Endothelial cell (in vitro differentiated cells): Measurements from ENCODE around the gene IQUB. TPM values are rescaled to one million over a fixed set of nuclear protein-coding genes. Genes with fewer than 3 reads are reported as not detected.

ENCODE experiments used
- DNase-seq: peaks from one replicate; pipeline ENCODE4 v3.0.0; 2021; ENCODE audit warnings: low spot score
- H3K27ac Mint-ChIP-seq: one replicate; pipeline ENCODE4 v1.8.0; 2021; ENCODE audit warnings: mixed read lengths, inconsistent platforms; ENCODE audit not compliant: unreplicated experiment
- H3K27me3 Mint-ChIP-seq: one replicate; pipeline ENCODE4 v1.8.0; 2021; ENCODE audit warnings: mild to moderate bottlenecking, moderate library complexity, mixed read lengths, inconsistent platforms; ENCODE audit not compliant: unreplicated experiment
- H3K36me3 Mint-ChIP-seq: one replicate; pipeline ENCODE4 v1.8.0; 2021; ENCODE audit warnings: mild to moderate bottlenecking, low read depth, mixed read lengths, inconsistent platforms; ENCODE audit not compliant: unreplicated experiment
- H3K4me1 Mint-ChIP-seq: one replicate; pipeline ENCODE4 v1.8.0; 2021; ENCODE audit warnings: mild to moderate bottlenecking, mixed read lengths, inconsistent platforms; ENCODE audit not compliant: unreplicated experiment
- H3K4me3 Mint-ChIP-seq: one replicate; pipeline ENCODE4 v1.8.0; 2021; ENCODE audit warnings: mild to moderate bottlenecking, mixed read lengths, inconsistent platforms; ENCODE audit not compliant: unreplicated experiment
- H3K9me3 Mint-ChIP-seq: one replicate; pipeline ENCODE4 v1.8.0; 2021; ENCODE audit warnings: mixed read lengths, inconsistent platforms; ENCODE audit not compliant: unreplicated experiment
- total RNA-seq: library from RNA; stranded (reverse); fragmentation: NEBNext Ultra II Directional; extraction: Animal tissue kit (Norgen Biotek cat#: 25700); gene quantifications from one replicate; pipeline ENCODE4 v1.2.1, GENCODE V29; 2021; ENCODE audit not compliant: unreplicated experiment
- TF ChIP-seq, protein P1 (sequence below): fragments of 200-600 bp; sonication (generic); IDR thresholded peaks from one replicate; pipeline ENCODE4 v1.5.0; 2021; ENCODE audit warnings: antibody characterized with exemption; ENCODE audit not compliant: unreplicated experiment

IQUB gene
- total RNA-seq, 1 donor from 2014 or later = 0.49 TPM

- TF ChIP-seq, protein P1, sequence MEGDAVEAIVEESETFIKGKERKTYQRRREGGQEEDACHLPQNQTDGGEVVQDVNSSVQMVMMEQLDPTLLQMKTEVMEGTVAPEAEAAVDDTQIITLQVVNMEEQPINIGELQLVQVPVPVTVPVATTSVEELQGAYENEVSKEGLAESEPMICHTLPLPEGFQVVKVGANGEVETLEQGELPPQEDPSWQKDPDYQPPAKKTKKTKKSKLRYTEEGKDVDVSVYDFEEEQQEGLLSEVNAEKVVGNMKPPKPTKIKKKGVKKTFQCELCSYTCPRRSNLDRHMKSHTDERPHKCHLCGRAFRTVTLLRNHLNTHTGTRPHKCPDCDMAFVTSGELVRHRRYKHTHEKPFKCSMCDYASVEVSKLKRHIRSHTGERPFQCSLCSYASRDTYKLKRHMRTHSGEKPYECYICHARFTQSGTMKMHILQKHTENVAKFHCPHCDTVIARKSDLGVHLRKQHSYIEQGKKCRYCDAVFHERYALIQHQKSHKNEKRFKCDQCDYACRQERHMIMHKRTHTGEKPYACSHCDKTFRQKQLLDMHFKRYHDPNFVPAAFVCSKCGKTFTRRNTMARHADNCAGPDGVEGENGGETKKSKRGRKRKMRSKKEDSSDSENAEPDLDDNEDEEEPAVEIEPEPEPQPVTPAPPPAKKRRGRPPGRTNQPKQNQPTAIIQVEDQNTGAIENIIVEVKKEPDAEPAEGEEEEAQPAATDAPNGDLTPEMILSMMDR = no peak
- Mint-ChIP-seq H3K36me3 (no peaks in the 10 kb centered on the region), H3K9me3 (no peaks in the 10 kb centered on the region)
These were observed 12.3 kb downstream of the IQUB start for GRCh38 chr7:123522066-123522465.

GRCh38 chr7:123505221-123505620 is 29.2 kb downstream of the IQUB start:
- H3K4me1 Mint-ChIP-seq = no peaks in the 10 kb centered on the region
- TF ChIP-seq, protein P1 = no peak
- H3K27me3 Mint-ChIP-seq = peaks cover 3% of the 10 kb centered on the region
- H3K4me3 Mint-ChIP-seq = no peak overlapping the region
- no peak for DNase-seq
- H3K9me3 Mint-ChIP-seq = no peaks in the 10 kb centered on the region
- H3K27ac Mint-ChIP-seq = no peak overlapping the region
- H3K36me3 Mint-ChIP-seq = peaks cover 8% of the 10 kb centered on the region

More at GRCh38 chr7:123522066-123522465, 12.3 kb downstream of the IQUB start:
- Mint-ChIP-seq H3K4me3 (no peak overlapping the region), H3K27ac (no peak overlapping the region), H3K27me3 (no peaks in the 10 kb centered on the region), H3K4me1 (no peaks in the 10 kb centered on the region)
- DNase-seq = no peak

GRCh38 chr7:123502201-123502600 is 32.2 kb downstream of the IQUB start:
- Mint-ChIP-seq H3K27ac (no peak overlapping the region), H3K4me3 (no peak overlapping the region), H3K9me3 (no peaks in the 10 kb centered on the region), H3K36me3 (peaks cover 8% of the 10 kb centered on the region), H3K27me3 (peaks cover 3% of the 10 kb centered on the region), H3K4me1 (no peaks in the 10 kb centered on the region)
- TF ChIP-seq, protein P1 = no peak
- no peak for DNase-seq

DNA sequence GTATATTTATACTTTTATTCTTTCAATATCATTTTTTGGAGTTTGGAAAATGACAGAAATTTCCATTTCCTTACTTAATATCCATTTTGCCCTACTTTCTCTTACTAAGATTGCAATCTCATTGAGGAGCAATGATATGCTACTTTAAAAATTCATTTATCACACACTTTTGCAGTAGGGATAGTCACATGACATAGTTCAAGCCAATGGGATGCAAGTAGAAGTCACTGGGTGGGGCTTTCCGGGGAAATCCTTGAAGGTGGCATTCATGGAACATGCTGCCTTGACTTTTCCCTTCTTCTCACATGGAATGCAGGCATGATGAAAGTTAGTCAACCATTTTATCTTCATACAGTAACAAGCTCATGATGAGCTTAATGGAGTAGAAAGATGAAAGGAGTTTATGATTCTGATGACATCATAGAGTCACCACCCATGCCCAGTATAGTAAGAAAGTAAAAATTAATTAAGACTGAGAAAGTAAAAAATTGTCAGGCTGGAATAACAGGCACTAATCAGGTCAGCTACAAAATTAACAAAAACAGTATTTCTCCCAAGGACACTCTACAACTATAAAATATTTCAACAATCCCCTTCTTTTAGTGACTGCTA is 33.4 kb downstream of the IQUB start:
- H3K4me3 Mint-ChIP-seq = no peak overlapping the region
- no peaks in the 10 kb centered on the region for H3K4me1 Mint-ChIP-seq
- peaks cover 8% of the 10 kb centered on the region for H3K36me3 Mint-ChIP-seq
- no peaks in the 10 kb centered on the region for H3K9me3 Mint-ChIP-seq
- H3K27me3 Mint-ChIP-seq = peaks cover 3% of the 10 kb centered on the region
- TF ChIP-seq, protein P1 = no peak
- no peak for DNase-seq
- H3K27ac Mint-ChIP-seq = no peak overlapping the region

- Mint-ChIP-seq H3K9me3 (no peaks in the 10 kb centered on the region), H3K27me3 (no peaks in the 10 kb centered on the region), H3K4me3 (no peak overlapping the region), H3K36me3 (peaks cover 3% of the 10 kb centered on the region), H3K4me1 (no peaks in the 10 kb centered on the region), H3K27ac (no peak overlapping the region)
- no peak for DNase-seq
- TF ChIP-seq, protein P1 = no peak
These were observed 35.0 kb downstream of the IQUB start for GRCh38 chr7:123499211-123499970.
